AG09319 (cell line): ENCODE data around the gene SLC30A4.

Source experiments
- DNase-seq: peaks from one replicate; pipeline ENCODE4 v3.0.0-alpha.2; 2010; ENCODE audit warnings: low read depth; ENCODE audit errors: extremely low read depth
- TF ChIP-seq, protein P1 (sequence below): IDR thresholded peaks from 2 replicates; pipeline ENCODE4 v1.5.1; 2011; ENCODE audit warnings: low read depth, mild to moderate bottlenecking, inconsistent platforms, low read length, moderate library complexity

SLC30A4 gene

DNA sequence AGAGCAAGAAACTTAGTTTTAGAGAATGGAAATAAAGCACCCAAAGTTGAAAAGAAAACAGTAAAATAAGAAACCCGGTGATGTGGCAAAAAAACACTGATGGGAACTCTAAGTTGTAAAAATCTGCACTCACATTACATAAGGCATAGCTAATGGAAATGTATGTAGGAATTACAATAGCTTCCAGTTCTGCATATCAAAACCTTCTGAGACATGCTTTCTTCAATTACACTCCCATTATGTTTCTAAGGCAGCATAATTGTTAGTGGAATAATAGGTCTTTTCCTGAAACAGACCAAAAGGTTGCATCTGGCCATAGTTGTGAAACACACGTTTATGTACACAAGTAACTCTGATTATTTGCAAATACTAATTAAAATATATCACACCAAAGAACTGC is 41.4 kb downstream of the SLC30A4 start:
- no peak for DNase-seq
- TF ChIP-seq, protein P1, sequence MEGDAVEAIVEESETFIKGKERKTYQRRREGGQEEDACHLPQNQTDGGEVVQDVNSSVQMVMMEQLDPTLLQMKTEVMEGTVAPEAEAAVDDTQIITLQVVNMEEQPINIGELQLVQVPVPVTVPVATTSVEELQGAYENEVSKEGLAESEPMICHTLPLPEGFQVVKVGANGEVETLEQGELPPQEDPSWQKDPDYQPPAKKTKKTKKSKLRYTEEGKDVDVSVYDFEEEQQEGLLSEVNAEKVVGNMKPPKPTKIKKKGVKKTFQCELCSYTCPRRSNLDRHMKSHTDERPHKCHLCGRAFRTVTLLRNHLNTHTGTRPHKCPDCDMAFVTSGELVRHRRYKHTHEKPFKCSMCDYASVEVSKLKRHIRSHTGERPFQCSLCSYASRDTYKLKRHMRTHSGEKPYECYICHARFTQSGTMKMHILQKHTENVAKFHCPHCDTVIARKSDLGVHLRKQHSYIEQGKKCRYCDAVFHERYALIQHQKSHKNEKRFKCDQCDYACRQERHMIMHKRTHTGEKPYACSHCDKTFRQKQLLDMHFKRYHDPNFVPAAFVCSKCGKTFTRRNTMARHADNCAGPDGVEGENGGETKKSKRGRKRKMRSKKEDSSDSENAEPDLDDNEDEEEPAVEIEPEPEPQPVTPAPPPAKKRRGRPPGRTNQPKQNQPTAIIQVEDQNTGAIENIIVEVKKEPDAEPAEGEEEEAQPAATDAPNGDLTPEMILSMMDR: no peak

DNA sequence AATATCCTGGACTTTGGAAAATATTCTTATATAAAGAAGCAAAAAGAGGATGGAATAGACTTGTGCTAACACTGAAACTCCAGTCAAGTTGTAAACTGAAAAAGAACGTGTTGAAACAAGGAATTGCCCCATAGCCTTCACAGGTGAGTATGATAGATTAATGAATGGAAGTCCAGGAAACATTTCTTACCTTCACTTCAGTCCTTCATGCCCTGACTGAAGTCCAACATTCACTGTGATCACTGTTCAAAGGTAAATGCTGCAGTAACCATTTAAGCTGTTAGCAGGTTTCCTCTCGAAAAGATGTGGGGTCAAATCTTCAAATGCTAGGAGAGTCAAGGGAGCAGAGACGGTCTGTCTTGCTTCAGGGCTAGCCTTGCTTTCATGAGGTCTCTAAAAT is 46.1 kb downstream of the SLC30A4 start:
- DNase-seq: no peak
- TF ChIP-seq, protein P1: no peak

DNA sequence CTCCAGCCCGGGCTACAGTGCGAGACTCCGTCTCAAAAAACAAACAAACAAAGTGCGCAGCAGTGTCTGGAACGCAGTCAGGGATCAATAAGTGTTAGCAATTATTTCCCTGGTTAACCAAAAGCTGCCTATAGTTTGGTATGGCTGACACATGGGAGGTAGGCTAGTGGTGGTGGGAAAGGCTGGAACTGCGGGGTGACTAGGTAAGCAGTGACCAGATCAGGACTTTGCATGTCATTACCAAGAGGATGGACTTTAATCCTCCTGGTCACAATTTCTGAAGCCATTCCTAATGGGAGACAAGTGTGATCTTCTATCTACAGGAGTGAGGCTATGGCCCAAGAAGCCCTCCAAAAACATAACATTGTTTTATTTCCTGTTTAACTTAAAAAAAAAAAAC is 47.8 kb downstream of the SLC30A4 start:
- no peak for DNase-seq
- TF ChIP-seq, protein P1: no peak

DNA sequence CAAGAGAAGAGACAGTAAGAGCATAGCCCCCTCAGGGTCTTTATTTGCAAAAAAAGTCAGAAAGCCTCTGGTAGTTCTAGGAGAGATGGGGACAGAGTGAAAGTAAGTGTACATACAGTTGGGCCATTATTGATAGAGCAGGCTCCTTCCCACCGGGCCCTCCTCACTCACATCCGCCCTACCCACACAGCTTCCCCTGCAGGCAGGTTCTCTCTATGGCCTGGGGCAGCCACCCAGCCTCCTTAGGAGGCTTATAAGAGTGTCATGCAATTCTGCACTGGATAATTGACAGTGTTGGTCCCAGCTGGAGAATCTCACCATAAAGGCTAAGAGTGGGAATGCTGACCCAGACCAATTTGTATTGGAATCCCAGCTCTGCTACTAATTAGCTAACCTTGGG is 49.5 kb downstream of the SLC30A4 start:
- DNase-seq: no peak
- TF ChIP-seq, protein P1: no peak

DNA sequence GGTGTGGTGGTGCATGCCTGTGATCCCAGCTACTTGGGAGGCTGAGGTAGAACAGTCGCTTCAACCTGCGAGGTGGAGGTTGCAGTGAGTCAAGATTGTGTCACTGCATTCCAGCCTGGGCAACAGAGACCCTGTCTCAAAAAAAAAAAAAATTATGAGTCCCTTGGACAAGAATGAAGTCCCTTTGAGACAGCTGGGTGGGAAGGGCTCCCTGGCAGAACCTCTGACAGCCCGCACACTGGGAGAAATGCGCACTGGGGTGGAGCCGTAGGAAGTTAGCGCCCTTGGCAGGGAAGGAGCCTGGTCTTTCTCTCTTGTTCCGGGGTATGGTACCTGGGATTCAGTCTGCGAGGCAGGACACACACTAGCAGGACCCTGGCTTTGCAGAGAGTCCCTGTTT is 51.4 kb downstream of the SLC30A4 start:
- no peak for DNase-seq
- TF ChIP-seq, protein P1: no peak

DNA sequence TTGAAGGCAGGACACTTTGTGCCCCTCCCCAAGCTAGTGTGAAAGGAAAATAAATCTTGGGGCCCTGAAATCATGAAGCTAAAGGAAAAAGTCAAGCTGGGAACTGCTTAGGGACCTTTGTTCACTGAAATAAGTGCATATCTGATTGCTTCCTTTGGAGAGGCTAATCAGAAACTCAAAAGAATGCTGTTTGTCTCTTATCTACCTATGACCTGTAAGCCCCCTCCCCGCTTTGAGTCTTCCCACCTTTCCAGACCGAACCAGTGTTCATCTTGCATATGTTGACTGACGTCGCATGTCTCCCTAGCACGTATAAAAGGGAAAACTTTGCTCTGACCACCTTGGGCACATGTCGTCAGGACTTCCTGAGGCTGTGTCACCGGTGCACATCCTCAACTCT is 53.1 kb downstream of the SLC30A4 start:
- TF ChIP-seq, protein P1: no peak
- no peak for DNase-seq

DNA sequence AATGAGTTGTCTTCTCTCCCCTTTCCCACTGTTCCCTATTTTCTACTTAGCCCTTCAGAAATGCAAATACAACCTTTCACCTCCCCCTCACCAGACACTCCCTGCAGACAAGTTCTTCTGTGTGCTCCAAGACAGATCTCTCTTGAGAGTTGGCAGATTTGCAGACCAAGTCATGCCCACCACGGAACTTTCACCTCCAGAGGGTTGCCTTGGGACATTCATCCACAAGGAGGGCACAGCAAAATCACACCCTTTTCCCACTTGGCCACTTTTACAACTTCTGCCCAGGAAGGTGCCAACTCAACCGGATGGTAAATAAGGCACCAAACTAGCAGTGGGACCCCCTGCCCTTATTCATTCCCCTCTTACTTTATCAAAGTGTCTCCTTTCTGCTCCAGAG is 53.5 kb downstream of the SLC30A4 start:
- TF ChIP-seq, protein P1: no peak
- no peak for DNase-seq
